ENCODE results near the gene MYLK2. TPM values are rescaled to one million over a fixed set of nuclear protein-coding genes. Genes with fewer than 3 reads are reported as not detected.

MYLK2 gene

Small RNAs within 50 kb of the gene (small RNA-seq; reads per million reads assigned to genes)
- not detected for gene AL160175.1 (ENCODE audit: insufficient read depth)

Measured in neuronal stem cell (in vitro differentiated cells).